Hepatocyte (in vitro differentiated cells): ENCODE data around the gene SLC34A3. TPM values are rescaled to one million over a fixed set of nuclear protein-coding genes. Genes with fewer than 3 reads are reported as not detected.
A peak's percentile ranks its signal among the peaks of the same experiment; 100 is the strongest.

ENCODE experiments used
- DNase-seq: peaks from one replicate; pipeline ENCODE4 v3.0.0-alpha.2; 2016; ENCODE audit warnings: low spot score
- H2AFZ ChIP-seq: fragments of 200-600 bp; sonication (generic); 2 replicates; pipeline ENCODE4 v1.6.0; 2016; ENCODE audit warnings: antibody characterized with exemption, mild to moderate bottlenecking
- H3K27ac ChIP-seq: fragments of 200-600 bp; sonication (generic); 2 replicates; pipeline ENCODE4 v1.5.1; 2016; ENCODE audit warnings: mild to moderate bottlenecking
- H3K27me3 ChIP-seq: fragments of 200-600 bp; sonication (generic); 2 replicates; pipeline ENCODE4 v1.6.1; 2016
- H3K36me3 ChIP-seq: fragments of 200-600 bp; sonication (generic); replicated peaks from 2 replicates; pipeline ENCODE4 v1.5.1; 2016; ENCODE audit warnings: low read depth; ENCODE audit not compliant: insufficient read depth
- H3K4me1 ChIP-seq: fragments of 200-600 bp; sonication (generic); 2 replicates; pipeline ENCODE4 v1.5.1; 2016; ENCODE audit warnings: mild to moderate bottlenecking, moderate library complexity; ENCODE audit not compliant: insufficient read depth
- H3K4me2 ChIP-seq: fragments of 200-600 bp; sonication (generic); 2 replicates; pipeline ENCODE4 v1.6.0; 2016
- H3K4me3 ChIP-seq: fragments of 200-600 bp; sonication (generic); 2 replicates; pipeline ENCODE4 v1.5.1; 2016; ENCODE audit warnings: mild to moderate bottlenecking
- H3K79me2 ChIP-seq: fragments of 200-600 bp; sonication (generic); 2 replicates; pipeline ENCODE4 v1.6.0; 2017; ENCODE audit warnings: mild to moderate bottlenecking
- H3K9me2 ChIP-seq: fragments of 200-600 bp; sonication (generic); replicated peaks from 2 replicates; pipeline ENCODE4 v1.6.0; 2017; ENCODE audit warnings: mild to moderate bottlenecking; ENCODE audit not compliant: insufficient read depth
- H3K9me3 ChIP-seq: fragments of 200-600 bp; sonication (generic); 2 replicates; pipeline ENCODE4 v1.5.1; 2016; ENCODE audit warnings: low read depth, mild to moderate bottlenecking
- H4K20me1 ChIP-seq: fragments of 200-600 bp; sonication (generic); 2 replicates; pipeline ENCODE4 v1.6.0; 2016; ENCODE audit warnings: mild to moderate bottlenecking; ENCODE audit not compliant: insufficient read depth, poor library complexity, severe bottlenecking
- CTCF ChIP-seq: fragments of 200-600 bp; sonication (generic); IDR thresholded peaks from 2 replicates; pipeline ENCODE4 v1.5.1; 2016; ENCODE audit warnings: antibody characterized with exemption, mild to moderate bottlenecking; ENCODE audit not compliant: poor library complexity
- EZH2 ChIP-seq: fragments of 200-600 bp; sonication (generic); IDR thresholded peaks from 2 replicates; pipeline ENCODE4 v1.6.1; 2016; ENCODE audit warnings: antibody characterized with exemption, mild to moderate bottlenecking, borderline replicate concordance
- EZH2phosphoT487 ChIP-seq: fragments of 200-600 bp; sonication (generic); IDR thresholded peaks from one replicate; pipeline ENCODE4 v1.6.1; 2018; ENCODE audit warnings: antibody characterized with exemption, mild to moderate bottlenecking, low read depth, moderate library complexity; ENCODE audit not compliant: unreplicated experiment, severe bottlenecking
- WGBS: methylation state at CpG from one replicate; pipeline ENCODE4 v1.1.6; 2016; ENCODE audit warnings: low lambda C conversion rate; ENCODE audit errors: missing lambda C conversion rate; 5-methylcytosine and 5-hydroxymethylcytosine counted together
- polyA plus RNA-seq: library from polyadenylated mRNA; unstranded; fragments of >200 nt; fragmentation: Nextera tagmentation; extraction: Ambion mirVana; gene quantifications from 2 replicates; pipeline ENCODE4 v1.2.1, GENCODE V29; 2016
- total RNA-seq: library from RNA; depleted of rRNA; stranded (reverse); fragments of >200 nt; gene quantifications from 2 replicates; pipeline ENCODE4 v1.2.3, GENCODE V29; 2014

Gene SLC34A3
- total and polyA plus RNA-seq, 2 experiments from 2014 or later, result 2.7 to 4.7 TPM

GRCh38 chr9:137255448-137256114 is 24.9 kb downstream of the SLC34A3 start:
- peak; percentile 77 for DNase-seq
- peak overlapping the region; percentile 78 for H2AFZ ChIP-seq

GRCh38 chr9:137256362-137256761 is 25.7 kb downstream of the SLC34A3 start:
- no peaks in the 10 kb centered on the region for H3K9me3 ChIP-seq
- no peaks in the 10 kb centered on the region for H3K9me2 ChIP-seq
- no peak for TF ChIP-seq EZH2phosphoT487
- TF ChIP-seq CTCF, result no peak
- TF ChIP-seq EZH2, result no peak
- H3K27ac ChIP-seq, result no peak overlapping the region
- no peak overlapping the region for H3K4me3 ChIP-seq
- peaks cover 7% of the 10 kb centered on the region for H4K20me1 ChIP-seq
- peaks cover 15% of the 10 kb centered on the region for H3K4me1 ChIP-seq
- 92% methylated on average over 15 of the region's 15 CpGs for WGBS
- peak overlapping the region; percentile 98 for H3K4me2 ChIP-seq
- H3K27me3 ChIP-seq, result no peaks in the 10 kb centered on the region
- H3K36me3 ChIP-seq, result no peaks in the 10 kb centered on the region
- peaks cover 20% of the 10 kb centered on the region for H3K79me2 ChIP-seq
- no peak overlapping the region for H2AFZ ChIP-seq
- DNase-seq, result no peak

More at GRCh38 chr9:137255448-137256114, 24.9 kb downstream of the SLC34A3 start:
- peaks cover 15% of the 10 kb centered on the region for H3K4me1 ChIP-seq
- 7% methylated on average over 23 of the region's 51 CpGs for WGBS
- H4K20me1 ChIP-seq, result peaks cover 7% of the 10 kb centered on the region
- no peak for TF ChIP-seq EZH2phosphoT487
- no peak for TF ChIP-seq EZH2
- TF ChIP-seq CTCF, result no peak
- H3K9me2 ChIP-seq, result no peaks in the 10 kb centered on the region
- no peaks in the 10 kb centered on the region for H3K27me3 ChIP-seq
- peak overlapping the region; percentile 98 for H3K4me2 ChIP-seq
- H3K79me2 ChIP-seq, result peaks cover 20% of the 10 kb centered on the region
- peak overlapping the region; percentile 80 for H3K4me3 ChIP-seq
- H3K9me3 ChIP-seq, result no peaks in the 10 kb centered on the region
- peak overlapping the region; percentile 52 for H3K27ac ChIP-seq
- H3K36me3 ChIP-seq, result no peaks in the 10 kb centered on the region

GRCh38 chr9:137256856-137257255 is 26.2 kb downstream of the SLC34A3 start:
- Histone ChIP-seq H2AFZ (no peak overlapping the region), H3K27me3 (no peaks in the 10 kb centered on the region), H3K4me3 (no peak overlapping the region), H4K20me1 (peaks cover 7% of the 10 kb centered on the region), H3K9me3 (no peaks in the 10 kb centered on the region), H3K4me2 (peak overlapping the region; percentile 98), H3K4me1 (peaks cover 15% of the 10 kb centered on the region), H3K9me2 (no peaks in the 10 kb centered on the region), H3K27ac (no peak overlapping the region), H3K79me2 (peaks cover 20% of the 10 kb centered on the region), H3K36me3 (no peaks in the 10 kb centered on the region)
- DNase-seq, result no peak
- TF ChIP-seq CTCF (no peak), EZH2 (no peak), EZH2phosphoT487 (no peak)
- WGBS, result 95% methylated on average over 15 of the region's 15 CpGs
